GM06990 (cell line): Measurements from ENCODE around the gene SOX5.

ENCODE experiments used
- DNase-seq: peaks from one replicate; pipeline ENCODE4 v3.0.0-alpha.2; 2011; ENCODE audit not compliant: insufficient read length; ENCODE audit errors: extremely low read depth
- H3K27me3 ChIP-seq: replicated peaks from 2 replicates; pipeline ENCODE4 v1.6.0; 2011; ENCODE audit warnings: low read length; ENCODE audit not compliant: control insufficient read depth, insufficient read depth
- H3K36me3 ChIP-seq: 2 replicates; pipeline ENCODE4 v1.5.1; 2011; ENCODE audit warnings: low read length; ENCODE audit not compliant: control insufficient read depth, insufficient read depth
- H3K4me3 ChIP-seq: replicated peaks from 2 replicates; pipeline ENCODE4 v1.5.1; 2011; ENCODE audit warnings: low read depth, mild to moderate bottlenecking, control low read depth, low read length
- TF ChIP-seq, protein P1 (sequence below): IDR thresholded peaks from 2 replicates; pipeline ENCODE4 v1.5.1; 2011; ENCODE audit warnings: low read length, control low read depth, mild to moderate bottlenecking, inconsistent platforms; ENCODE audit not compliant: insufficient read depth, poor library complexity, severe bottlenecking

SOX5 gene

DNA sequence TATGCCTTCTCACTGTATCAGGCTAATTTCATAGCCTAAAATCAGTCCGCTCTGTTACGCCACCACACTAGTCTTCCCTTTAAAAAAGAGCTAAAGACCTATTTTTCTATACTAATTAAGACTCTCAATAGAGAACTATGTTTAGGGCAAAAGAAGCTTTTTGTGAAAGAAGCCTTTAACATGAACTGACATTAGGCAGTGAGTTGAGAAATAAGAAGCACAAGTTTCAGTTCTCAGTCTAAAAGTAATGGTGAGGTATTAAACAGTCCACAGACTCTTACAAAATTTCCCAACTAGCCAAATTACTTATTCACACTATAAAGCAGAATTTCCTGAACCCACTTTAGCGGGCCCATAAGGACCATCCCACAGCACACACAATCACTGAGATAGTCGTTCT is 93.7 kb downstream of the SOX5 start:
- TF ChIP-seq, protein P1, sequence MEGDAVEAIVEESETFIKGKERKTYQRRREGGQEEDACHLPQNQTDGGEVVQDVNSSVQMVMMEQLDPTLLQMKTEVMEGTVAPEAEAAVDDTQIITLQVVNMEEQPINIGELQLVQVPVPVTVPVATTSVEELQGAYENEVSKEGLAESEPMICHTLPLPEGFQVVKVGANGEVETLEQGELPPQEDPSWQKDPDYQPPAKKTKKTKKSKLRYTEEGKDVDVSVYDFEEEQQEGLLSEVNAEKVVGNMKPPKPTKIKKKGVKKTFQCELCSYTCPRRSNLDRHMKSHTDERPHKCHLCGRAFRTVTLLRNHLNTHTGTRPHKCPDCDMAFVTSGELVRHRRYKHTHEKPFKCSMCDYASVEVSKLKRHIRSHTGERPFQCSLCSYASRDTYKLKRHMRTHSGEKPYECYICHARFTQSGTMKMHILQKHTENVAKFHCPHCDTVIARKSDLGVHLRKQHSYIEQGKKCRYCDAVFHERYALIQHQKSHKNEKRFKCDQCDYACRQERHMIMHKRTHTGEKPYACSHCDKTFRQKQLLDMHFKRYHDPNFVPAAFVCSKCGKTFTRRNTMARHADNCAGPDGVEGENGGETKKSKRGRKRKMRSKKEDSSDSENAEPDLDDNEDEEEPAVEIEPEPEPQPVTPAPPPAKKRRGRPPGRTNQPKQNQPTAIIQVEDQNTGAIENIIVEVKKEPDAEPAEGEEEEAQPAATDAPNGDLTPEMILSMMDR = no peak
- Histone ChIP-seq H3K4me3 (no peak overlapping the region), H3K36me3 (no peaks in the 10 kb centered on the region), H3K27me3 (no peaks in the 10 kb centered on the region)
- DNase-seq = no peak

DNA sequence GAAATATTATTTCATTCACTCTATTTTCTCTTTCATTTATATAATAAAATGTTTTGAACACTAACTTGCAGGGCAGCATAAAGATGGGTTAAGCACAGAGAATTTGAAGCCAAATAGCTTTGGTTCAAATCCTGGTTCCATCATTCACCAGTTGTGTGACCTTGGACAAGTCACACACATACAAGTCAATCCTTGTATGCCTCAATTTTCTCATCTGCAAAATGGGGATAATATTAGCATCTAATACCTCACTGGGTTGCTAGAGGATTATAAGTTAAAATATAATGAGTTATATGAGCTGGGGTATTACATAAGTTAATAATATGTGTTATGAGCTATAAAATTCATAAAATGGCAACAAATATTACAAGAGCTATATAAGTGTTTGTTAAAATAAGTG is 94.9 kb downstream of the SOX5 start:
- H3K4me3 ChIP-seq = no peak overlapping the region
- H3K27me3 ChIP-seq = no peaks in the 10 kb centered on the region
- no peaks in the 10 kb centered on the region for H3K36me3 ChIP-seq
- no peak for DNase-seq
- TF ChIP-seq, protein P1 = no peak

DNA sequence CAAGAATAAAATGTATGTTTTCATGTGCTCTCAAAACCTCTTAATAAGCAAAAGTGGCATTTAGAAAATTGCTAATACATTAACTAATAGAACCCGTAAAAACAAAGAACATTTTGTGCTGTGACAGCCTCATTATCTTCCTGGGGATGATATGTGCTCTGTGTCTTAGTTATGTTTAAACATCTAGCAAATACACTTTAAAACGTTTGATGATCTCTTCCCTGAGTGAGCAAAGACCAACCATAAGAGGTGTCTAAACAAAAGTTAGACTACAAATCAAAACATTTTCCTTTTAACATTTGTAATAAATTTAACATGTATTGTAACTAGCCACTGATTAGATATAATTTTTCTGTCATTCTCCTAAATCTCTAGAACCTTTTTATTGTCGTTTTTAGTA is 95.8 kb downstream of the SOX5 start:
- Histone ChIP-seq H3K4me3 (no peak overlapping the region), H3K36me3 (no peaks in the 10 kb centered on the region), H3K27me3 (no peaks in the 10 kb centered on the region)
- no peak for DNase-seq
- TF ChIP-seq, protein P1 = no peak

DNA sequence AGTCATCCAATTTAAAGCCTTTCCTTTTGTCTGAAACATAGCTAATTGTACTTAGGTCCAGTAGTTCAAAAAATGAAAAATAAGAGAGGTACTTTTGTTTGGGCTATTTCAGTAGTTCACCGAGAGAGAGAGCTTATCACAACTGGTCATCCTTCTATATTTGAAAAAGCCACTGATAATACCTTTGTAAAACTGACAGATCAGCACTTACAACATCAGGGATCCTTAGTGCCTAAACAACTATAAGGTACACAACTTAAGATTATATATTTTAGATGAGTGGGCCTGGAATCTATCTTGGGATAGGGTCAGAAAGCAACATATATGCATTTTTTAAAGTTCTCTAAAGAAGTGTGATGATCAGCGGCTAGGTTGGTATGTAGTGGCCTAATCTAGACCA is 97.9 kb downstream of the SOX5 start:
- no peak for DNase-seq
- H3K4me3 ChIP-seq = no peak overlapping the region
- TF ChIP-seq, protein P1 = no peak

DNA sequence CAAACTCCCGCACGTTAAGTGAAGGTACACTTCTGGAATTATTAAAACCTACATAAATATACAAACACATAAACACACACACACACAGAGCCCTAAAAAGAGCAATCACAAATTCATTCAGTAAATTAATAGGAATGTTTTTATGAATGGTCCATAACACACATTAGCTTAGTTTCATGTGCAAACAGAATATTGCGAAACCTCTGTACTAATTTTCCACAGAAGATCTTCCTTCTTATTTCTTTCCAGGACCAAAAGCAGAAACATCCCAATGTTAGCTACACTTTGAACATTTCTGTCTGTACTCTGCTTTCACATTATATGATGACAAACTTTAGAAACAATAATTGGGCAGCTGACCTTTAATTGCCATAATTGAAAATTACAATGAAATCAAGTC is 101.6 kb downstream of the SOX5 start:
- TF ChIP-seq, protein P1 = no peak
- no peak for DNase-seq
- Histone ChIP-seq H3K27me3 (no peaks in the 10 kb centered on the region), H3K4me3 (no peak overlapping the region), H3K36me3 (no peaks in the 10 kb centered on the region)

More for the DNA sequence above, 97.9 kb downstream of the SOX5 start:
- Histone ChIP-seq H3K36me3 (no peaks in the 10 kb centered on the region), H3K27me3 (no peaks in the 10 kb centered on the region)

DNA sequence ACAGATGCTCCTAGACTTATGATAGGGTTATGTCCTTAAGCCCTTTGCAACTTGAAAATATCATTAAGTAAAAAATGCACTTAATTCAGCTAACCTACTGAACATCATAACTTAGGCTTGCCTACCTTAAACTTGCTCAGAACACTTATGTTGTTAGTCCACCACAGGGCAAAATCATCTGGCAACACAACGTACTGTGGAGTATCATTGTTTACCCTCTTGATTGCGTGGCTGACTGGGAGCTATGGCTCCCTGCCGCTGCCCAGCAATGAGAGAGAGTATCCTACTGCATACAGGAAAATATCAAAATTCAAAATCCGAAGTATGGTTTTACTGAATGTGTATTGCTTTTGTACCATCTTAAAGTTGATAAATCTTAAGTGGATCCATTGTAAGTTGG is 105.5 kb downstream of the SOX5 start:
- Histone ChIP-seq H3K36me3 (no peaks in the 10 kb centered on the region), H3K4me3 (no peak overlapping the region), H3K27me3 (no peaks in the 10 kb centered on the region)
- no peak for DNase-seq
- TF ChIP-seq, protein P1 = no peak
